Heart left ventricle (tissue), 16 donors: ENCODE measurements around the gene ANLN. TPM values are rescaled to one million over a fixed set of nuclear protein-coding genes. Genes with fewer than 3 reads are reported as not detected.

Source experiments
- ATAC-seq, 4 donors: fragments of 200-7000 bp; cut with Tn5 transposase; one replicate each; pipeline ENCODE4 v1.9.1; 2020 to 2022; ENCODE audit warnings: moderate library complexity in 4 of 4, mild to moderate bottlenecking in 3 of 4, moderate number of reproducible peaks in 1 of 4
- DNase-seq, 5 donors: peaks; one replicate each; pipeline ENCODE4 v3.0.0-alpha.2; 2020
- H3K27ac ChIP-seq, 12 donors: fragments of 200-600 bp; sonication (generic) in 4 of 12; one replicate each; pipeline versions ENCODE4 v1.5.0 to v1.8.0; 2016 to 2022; ENCODE audit warnings: mild to moderate bottlenecking in 2 of 12
- H3K27me3 ChIP-seq, 9 donors: fragments of 200-600 bp; sonication (generic) in 2 of 9; one replicate each; pipeline versions ENCODE4 v1.5.1 to v1.8.0; 2016 to 2022; ENCODE audit warnings: mild to moderate bottlenecking in 3 of 9
- H3K36me3 ChIP-seq, 9 donors: fragments of 200-600 bp; sonication (generic) in 2 of 9; one replicate each; pipeline versions ENCODE4 v1.5.0 to v1.8.0; 2018 to 2022; ENCODE audit warnings: mild to moderate bottlenecking in 2 of 9
- H3K4me1 ChIP-seq, 12 donors: fragments of 200-600 bp; sonication (generic) in 4 of 12; one replicate each; pipeline versions ENCODE4 v1.5.0 to v1.8.0; 2016 to 2022; ENCODE audit warnings: mild to moderate bottlenecking in 3 of 12
- H3K4me3 ChIP-seq, 12 donors: fragments of 200-600 bp; sonication (generic) in 4 of 12; one replicate each; pipeline versions ENCODE4 v1.5.0 to v1.8.0; 2017 to 2022; ENCODE audit warnings: mild to moderate bottlenecking in 9 of 12, moderate library complexity in 4 of 12
- H3K9me3 ChIP-seq, 12 donors: fragments of 200-600 bp; sonication (generic) in 4 of 12; one replicate each; pipeline versions ENCODE4 v1.5.0 to v1.8.0; 2016 to 2022; ENCODE audit warnings: mild to moderate bottlenecking in 1 of 12
- POLR2A ChIP-seq, 2 donors: fragments of 450-650 bp; IDR thresholded peaks; one replicate each; pipeline ENCODE4 v1.6.1; 2017; ENCODE audit warnings: antibody characterized with exemption in 2 of 2, mild to moderate bottlenecking in 2 of 2, moderate library complexity in 2 of 2
- WGBS, 4 donors: extraction: QIAGEN DNeasy Blood & Tissue Kit in 2 of 4; methylation state at CpG; one replicate each; pipeline versions ENCODE4 v1.1.5 to v1.1.7; 2013 to 2018; 5-methylcytosine and 5-hydroxymethylcytosine counted together
- intact Hi-C, 10 donors: fragments of 100-400 bp; cut with DNase I; formaldehyde crosslinking; loops; one replicate each; pipeline versions ENCODE4 v1.11.1 to v1.14.2; 2022
- polyA plus RNA-seq, 2 donors: library from polyadenylated mRNA; stranded (reverse); fragments of 200-250 nt; gene quantifications; one replicate each; pipeline ENCODE4 v1.2.3, GENCODE V29; 2013
- total RNA-seq, 9 donors: library from RNA; depleted of rRNA in 2 of 9; stranded (reverse); fragments of >200 nt in 2 of 9; fragmentation: NEBNext Ultra II Directional in 3 of 9; extraction: Animal tissue kit (Norgen Biotek cat#: 25700) in 3 of 9; gene quantifications; one replicate each; pipeline versions ENCODE4 v1.1.0 to v1.2.4, GENCODE V29; 2016 to 2023
- TF ChIP-seq, protein P1 (sequence below), 12 donors: fragments of 200-600 bp; sonication (generic) in 4 of 12; IDR thresholded peaks; one replicate each; pipeline versions ENCODE4 v1.5.0 to v1.8.0; 2018 to 2022; ENCODE audit warnings: antibody characterized with exemption in 12 of 12, mild to moderate bottlenecking in 5 of 12
- donor health status: ischemic (EF 13 %, LVEDD 7.1; RV severe dilation, severe dysfunction).
- donor health status: healthy with polysubstance abuse.
- donor health status: DM: no; HTN: yes; CAD: no.
- donor health status: DM: no; HTN: no; CAD: no.
- donor health status: ischemic (EF 25% LVEDD 6.9; RV normal size, moderate dysfunction).
- donor health status: ischemic (EF 25% LVEDD 5.7; RV mildly dilated, moderate dysfunction).
- donor health status: healthy.
- donor health status: DM: yes; HTN: yes; CAD: no.
- donor health status: ischemic (EF 35%, LVEDD 5.7; RV mildly dilated, moderate dysfunction).
- donor health status: nonischemic (EF 11% LVEDD 7.7; RV severe dilation, severe dysfunction).
- donor health status: DM: yes; HTN: yes; CAD: no.
- donor health status: PGD.
- donor health status: ischemic (EF 29% LVEDD 5.4; RV normal size, mild dysfunction).
- donor health status: nonischemic (EF 23%, LVEDD 6.1; RV moderate dilation, normal function).

Gene ANLN
- total and polyA plus RNA-seq, 11 donors: 0.08 to 30.7 (median 1.5) TPM

DNA sequence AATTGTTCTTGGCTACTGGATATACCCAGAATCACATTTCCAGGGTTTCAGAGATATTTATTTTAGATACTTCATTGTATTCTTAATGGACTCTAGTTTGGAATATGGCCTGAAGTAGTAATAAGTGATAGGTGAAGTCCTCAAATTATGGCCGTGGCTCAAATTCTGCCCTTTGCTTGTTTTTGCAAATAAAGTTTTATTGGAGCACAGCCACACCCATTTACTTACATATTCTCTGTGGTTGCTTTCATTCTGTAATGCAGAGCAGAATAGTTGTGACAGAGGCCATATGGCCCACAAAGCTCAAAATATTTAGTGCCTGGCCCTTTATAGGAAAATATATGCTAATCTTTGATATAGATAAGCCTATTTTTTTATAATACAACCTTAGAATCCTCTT, 19.5 kb downstream of the ANLN start:
- H3K36me3 ChIP-seq: peaks cover 0 to 15% (median 0%) of the 10 kb centered on the region in 9 donors
- intact Hi-C loops: no loop called here
- TF ChIP-seq, protein P1, sequence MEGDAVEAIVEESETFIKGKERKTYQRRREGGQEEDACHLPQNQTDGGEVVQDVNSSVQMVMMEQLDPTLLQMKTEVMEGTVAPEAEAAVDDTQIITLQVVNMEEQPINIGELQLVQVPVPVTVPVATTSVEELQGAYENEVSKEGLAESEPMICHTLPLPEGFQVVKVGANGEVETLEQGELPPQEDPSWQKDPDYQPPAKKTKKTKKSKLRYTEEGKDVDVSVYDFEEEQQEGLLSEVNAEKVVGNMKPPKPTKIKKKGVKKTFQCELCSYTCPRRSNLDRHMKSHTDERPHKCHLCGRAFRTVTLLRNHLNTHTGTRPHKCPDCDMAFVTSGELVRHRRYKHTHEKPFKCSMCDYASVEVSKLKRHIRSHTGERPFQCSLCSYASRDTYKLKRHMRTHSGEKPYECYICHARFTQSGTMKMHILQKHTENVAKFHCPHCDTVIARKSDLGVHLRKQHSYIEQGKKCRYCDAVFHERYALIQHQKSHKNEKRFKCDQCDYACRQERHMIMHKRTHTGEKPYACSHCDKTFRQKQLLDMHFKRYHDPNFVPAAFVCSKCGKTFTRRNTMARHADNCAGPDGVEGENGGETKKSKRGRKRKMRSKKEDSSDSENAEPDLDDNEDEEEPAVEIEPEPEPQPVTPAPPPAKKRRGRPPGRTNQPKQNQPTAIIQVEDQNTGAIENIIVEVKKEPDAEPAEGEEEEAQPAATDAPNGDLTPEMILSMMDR (IDR thresholded peaks at IDR 0.05): no peak
- TF ChIP-seq POLR2A (IDR thresholded peaks at IDR 0.05): no peak
- 92 to 97% (median 96%) methylated on average over 1 of the region's 1 CpG for WGBS, 4 donors
- no peak overlapping the region for H3K4me3 ChIP-seq
- H3K27ac ChIP-seq: no peak overlapping the region
- H3K4me1 ChIP-seq: peaks cover 0 to 10% (median 0%) of the 10 kb centered on the region in 12 donors
- H3K9me3 ChIP-seq: no peaks in the 10 kb centered on the region
- no peak for ATAC-seq
- H3K27me3 ChIP-seq: no peaks in the 10 kb centered on the region
- DNase-seq: no peak

DNA sequence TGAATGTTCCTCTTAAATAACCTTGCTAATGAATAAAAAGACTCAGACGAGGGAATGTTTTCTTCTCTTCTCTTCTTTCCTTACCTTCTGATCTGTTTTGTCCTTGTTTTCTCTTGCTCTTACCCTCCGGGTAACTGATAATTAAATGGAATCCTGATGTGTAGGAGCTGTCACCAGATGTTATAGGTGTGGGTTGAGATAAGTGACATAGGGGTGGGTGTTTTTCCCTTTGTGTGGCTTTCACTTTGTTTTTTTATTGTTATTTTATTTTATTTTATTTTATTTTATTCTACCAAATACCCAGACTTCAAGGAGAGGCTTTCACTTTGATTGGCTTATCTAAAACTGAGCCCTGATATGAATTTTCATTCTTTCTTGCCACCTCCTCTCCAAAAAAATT, 25.5 kb downstream of the ANLN start:
- TF ChIP-seq, protein P1 (IDR thresholded peaks at IDR 0.05): no peak
- TF ChIP-seq POLR2A (IDR thresholded peaks at IDR 0.05): no peak
- H3K4me1 ChIP-seq: no peaks in the 10 kb centered on the region
- H3K36me3 ChIP-seq: peaks cover 0 to 21% (median 0%) of the 10 kb centered on the region in 9 donors
- no peaks in the 10 kb centered on the region for H3K27me3 ChIP-seq
- no peak overlapping the region for H3K27ac ChIP-seq
- intact Hi-C loops: no loop called here
- no peak overlapping the region for H3K4me3 ChIP-seq
- DNase-seq (no peak), ATAC-seq (no peak)
- no peaks in the 10 kb centered on the region for H3K9me3 ChIP-seq
- 80 to 85% (median 82%) methylated on average over 2 of the region's 2 CpGs for WGBS, 4 donors

- intact Hi-C loops: no loop called here
- TF ChIP-seq, protein P1 (IDR thresholded peaks at IDR 0.05): no peak
- no peak for TF ChIP-seq POLR2A (IDR thresholded peaks at IDR 0.05)
- 96 to 99% (median 98%) methylated on average over 3 of the region's 3 CpGs for WGBS, 4 donors
- DNase-seq (no peak), ATAC-seq (no peak)
- no peaks in the 10 kb centered on the region for H3K27me3 ChIP-seq
- H3K4me1 ChIP-seq: no peaks in the 10 kb centered on the region
- H3K36me3 ChIP-seq: peaks cover 0 to 21% (median 0%) of the 10 kb centered on the region in 9 donors
- H3K27ac ChIP-seq: no peak overlapping the region
- H3K4me3 ChIP-seq: no peak overlapping the region
- no peaks in the 10 kb centered on the region for H3K9me3 ChIP-seq
These were observed 26.6 kb downstream of the ANLN start for GRCh38 chr7:36416251-36416650.

- TF ChIP-seq POLR2A (IDR thresholded peaks at IDR 0.05): no peak
- TF ChIP-seq, protein P1 (IDR thresholded peaks at IDR 0.05): no peak
- Histone ChIP-seq H3K9me3 (no peaks in the 10 kb centered on the region), H3K36me3 (peaks cover 0 to 8% (median 0%) of the 10 kb centered on the region in 9 donors), H3K4me1 (no peaks in the 10 kb centered on the region), H3K27me3 (no peaks in the 10 kb centered on the region), H3K27ac (no peak overlapping the region), H3K4me3 (no peak overlapping the region)
- DNase-seq (no peak), ATAC-seq (no peak)
- intact Hi-C loops: no loop called here
- WGBS, 4 donors: 89 to 98% (median 96%) methylated on average over 3 of the region's 3 CpGs
These were observed 30.6 kb downstream of the ANLN start for GRCh38 chr7:36420307-36420706.
